T-helper 9 cell (primary cell): ENCODE results near the gene ENTPD1.
"Not testable (repeated sequence)": the region's sequence is repeated elsewhere in the genome, so short reads cannot be mapped to it uniquely, and the experiment has no call there.

Source experiments
- DNase-seq: peaks from one replicate; pipeline ENCODE4 v3.0.0-alpha.2; 2020

ENTPD1 gene

DNA sequence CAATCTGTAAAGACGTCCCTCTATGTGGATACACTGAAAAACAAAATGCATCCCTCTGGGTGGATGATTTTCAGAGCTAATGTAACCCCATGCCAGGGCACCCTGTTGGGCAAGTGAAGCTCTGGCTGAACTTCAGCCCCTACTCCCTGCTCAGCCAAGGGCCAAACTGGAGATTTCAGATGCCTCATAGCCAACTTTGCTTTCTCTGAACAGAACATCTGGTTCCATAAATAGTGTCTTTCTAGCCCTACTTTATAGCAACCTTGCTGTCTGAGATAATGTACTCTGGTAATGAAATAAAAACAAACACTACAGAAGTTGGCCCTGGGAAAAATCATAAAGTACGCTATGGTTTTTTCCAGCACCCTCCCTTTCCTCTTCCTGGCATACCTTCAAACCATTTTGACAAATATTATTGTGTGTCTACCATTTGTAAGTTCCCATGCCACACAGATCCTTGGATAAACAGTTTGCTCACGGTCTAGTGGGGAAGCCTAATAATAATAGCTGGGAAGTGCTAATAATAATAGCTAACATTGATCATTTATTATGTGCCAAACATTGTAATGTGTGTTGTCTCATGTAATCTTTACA lies 3.4 kb downstream of the ENTPD1 start:
- DNase-seq = no peak

DNA sequence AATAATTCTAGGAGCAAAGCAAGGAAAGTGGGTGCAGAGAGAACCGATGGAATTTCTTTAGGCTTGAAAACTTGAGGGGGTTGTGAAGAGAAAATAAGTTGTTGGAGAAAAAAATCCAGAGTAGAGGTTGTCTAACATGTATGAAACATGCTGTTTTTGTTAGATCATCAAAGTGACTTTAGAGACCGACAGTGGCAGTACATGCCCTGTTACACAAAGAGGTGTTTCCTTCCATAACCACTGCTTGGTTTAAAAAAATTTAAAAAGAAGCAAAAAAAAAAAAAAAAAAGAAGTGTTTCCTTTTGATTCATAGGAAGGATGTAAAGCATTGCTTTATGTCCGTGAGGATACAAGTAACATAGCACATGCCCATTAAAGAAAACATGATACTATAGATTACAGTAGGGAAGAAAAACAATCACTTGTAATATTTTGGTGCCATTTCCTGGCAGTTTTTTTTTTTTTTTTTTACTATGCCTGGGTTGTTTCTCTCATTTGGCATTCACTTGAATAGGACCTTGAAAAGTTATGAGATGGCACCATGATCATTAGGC lies 6.1 kb downstream of the ENTPD1 start:
- DNase-seq = no peak

DNA sequence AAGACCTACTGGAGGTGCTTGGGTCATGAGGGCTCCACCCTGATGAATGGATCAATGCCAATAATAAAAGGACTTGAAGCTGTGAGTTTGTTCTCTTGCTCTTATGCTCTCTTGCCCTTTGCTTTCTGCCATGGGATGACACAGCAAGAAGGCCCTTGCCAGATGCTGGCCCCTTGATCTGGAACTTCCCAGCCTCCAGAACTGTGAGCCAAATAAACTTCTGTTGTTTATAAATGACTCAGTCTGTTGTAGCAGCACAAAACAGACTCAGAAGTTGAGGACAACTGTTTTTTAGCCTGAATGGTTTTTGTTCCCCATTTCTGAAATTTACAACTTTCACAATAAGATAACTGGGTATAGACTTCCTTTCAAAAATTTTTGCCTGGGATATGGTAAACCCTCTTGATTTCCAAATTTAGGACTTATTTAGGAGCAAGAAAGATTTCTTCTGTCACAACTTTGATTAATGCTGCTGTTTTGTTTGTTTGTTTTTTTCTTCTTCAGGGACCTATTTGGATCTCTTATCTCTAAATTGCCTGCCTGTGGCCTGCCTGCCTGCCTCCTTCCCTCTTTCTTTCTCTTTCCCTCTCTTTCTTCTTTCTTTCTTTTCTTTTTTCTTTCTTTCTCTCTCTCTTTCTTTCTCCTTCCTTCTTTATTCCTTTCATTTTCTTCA lies 12.1 kb downstream of the ENTPD1 start:
- DNase-seq = no peak

DNA sequence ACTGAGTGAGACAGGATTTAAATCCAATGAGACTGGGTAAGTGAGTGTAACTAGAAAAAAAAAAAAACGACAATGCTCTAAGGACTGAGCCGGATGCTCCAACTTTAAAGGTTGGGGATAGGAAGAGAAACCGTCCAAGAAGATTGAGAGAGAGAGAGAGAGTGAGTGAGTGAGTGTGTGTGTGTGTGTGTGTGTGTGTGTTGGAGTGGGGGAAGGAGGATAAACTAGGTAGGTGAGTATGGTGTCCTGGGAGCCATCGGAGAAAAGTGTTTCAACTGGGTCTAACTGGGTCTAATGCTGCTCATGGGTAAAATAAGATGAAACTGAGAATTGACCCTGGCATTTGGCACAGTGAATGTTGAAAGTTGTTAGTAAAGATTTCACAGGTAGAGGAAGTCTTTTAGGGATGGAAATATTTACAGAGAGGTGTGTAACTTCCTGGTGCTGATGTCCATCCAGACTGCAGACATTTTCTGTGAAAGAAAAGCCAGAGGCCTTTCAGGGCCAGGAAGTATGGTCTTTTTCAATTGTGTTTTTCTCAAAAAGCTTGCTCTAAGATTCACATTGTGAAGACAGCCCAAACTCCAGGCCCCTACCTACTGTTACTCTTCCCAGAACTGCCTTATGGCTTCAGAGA lies 14.2 kb downstream of the ENTPD1 start:
- DNase-seq = no peak

DNA sequence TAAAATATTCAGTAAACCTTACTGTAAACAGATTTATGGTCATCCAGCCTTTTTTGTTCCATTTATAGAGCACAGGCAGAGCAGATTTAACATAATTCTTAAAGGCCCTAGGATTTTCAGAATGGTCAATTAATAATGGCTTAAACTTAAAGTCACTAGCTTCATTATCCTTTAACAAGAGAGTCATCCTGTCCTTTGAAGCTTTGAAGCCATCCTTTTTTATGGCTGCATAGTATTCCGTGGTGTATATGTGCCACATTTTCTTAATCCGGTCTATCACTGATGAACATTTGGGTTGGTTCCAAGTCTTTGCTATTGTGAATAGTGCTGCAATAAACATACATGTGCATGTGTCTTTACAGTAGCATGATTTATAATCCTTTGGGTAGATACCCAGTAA lies 17.5 kb downstream of the ENTPD1 start:
- DNase-seq = not testable (repeated sequence)

DNA sequence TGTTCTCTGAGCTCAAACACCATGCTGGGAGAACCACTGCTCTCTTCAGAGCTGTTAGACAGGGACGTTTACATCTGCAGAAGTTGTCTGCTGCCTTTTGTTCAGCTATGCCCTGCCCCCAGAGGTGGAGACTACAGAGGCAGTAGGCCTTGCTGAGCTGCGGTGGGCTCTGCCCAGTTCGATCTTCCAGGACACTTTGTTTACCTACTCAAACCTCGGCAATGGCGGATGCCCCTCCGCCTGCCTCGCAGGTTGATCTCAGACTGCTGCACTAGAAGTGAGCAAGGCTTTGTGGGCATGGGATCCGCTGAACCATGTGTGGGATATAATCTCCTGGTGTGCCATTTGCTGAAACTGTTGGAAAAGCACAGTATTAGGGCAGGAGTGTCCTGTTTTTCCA lies 21.7 kb downstream of the ENTPD1 start:
- not testable (repeated sequence) for DNase-seq

DNA sequence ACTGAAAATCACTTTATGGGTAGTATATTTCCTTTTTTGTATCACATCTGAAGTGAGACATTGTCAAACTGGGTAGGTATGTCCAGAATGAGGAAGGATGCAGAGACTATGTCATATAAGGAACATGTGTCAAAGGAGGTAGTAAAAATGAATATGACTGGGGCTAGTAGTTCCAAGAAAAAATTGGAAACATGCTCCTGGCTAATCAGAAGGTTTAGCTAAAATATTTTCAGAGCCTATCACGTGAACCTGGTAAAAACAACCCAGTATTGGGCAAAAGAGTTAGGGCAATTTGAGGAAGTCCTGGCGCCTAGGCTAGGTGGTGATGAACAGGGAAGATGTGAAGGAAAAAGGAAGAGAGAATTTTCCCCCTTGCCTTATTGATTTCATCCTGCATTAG lies 26.4 kb downstream of the ENTPD1 start:
- no peak for DNase-seq

DNA sequence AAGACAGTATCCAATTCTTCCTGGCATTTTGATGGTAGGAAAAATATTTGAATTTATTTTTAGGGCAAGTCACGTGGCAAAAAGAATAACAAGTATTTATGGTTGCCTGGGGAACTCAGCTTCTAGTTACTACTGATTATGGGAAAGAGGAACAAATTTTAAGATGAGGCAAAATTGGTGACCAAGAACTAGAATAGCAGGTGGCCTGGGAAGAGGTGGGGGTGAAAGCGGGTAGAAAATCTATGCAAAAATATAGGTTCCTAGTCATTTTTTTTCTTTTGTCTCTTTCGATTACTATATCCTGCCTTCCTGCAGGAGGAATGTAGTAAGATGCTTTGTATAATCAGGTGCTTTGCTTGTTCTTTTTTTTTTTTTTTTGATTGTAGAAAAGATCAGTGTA lies 27.8 kb downstream of the ENTPD1 start:
- no peak for DNase-seq

DNA sequence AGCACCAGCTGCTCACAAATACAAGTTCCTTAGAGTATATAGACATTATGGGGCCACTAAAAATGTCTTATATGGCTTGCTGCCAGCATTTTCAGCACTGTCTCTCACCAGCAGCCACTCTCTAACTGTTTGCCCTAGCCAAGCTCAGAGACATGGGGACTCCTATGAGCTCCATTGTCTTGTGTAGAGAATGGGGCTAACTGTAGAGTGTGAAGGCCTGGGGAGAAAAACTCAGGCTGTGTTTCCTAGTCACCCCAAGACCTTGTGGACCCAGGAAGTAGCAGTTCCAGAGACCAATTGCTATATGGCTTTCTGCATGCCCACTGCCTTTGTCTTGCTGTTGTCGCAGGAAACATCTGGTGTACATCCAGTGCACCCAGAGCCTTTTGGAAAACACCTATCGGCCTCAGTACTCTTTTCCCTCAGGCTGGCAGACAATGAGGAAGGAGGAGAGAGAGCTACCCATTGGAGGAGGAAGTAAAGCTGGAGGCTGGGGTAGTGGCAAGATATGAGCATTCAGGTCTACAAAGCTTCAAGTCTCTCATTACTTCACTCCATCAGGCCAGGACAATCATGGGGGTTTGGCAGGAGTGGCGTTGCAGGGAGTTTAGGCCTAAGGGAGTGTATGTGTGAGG lies 28.4 kb downstream of the ENTPD1 start:
- DNase-seq = no peak

DNA sequence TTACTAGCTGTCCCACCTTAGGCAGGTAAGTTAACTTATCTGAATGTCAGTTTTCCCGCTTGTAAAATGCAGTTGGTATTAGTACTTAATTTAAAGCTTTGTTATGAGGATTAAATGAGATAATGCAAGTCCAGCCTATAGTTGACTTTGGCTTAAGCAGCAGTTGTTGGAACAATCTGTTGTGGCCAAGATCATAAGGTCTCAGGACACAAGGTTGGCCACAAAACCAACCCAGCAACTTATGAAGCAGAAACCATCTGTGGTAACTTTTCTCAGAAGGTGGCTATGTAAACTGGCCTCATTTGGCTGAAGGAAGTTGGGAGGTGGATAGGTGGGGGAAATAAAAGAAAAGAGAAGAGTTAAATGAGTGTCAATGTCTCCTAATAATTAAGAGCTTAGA lies 29.4 kb downstream of the ENTPD1 start:
- no peak for DNase-seq

DNA sequence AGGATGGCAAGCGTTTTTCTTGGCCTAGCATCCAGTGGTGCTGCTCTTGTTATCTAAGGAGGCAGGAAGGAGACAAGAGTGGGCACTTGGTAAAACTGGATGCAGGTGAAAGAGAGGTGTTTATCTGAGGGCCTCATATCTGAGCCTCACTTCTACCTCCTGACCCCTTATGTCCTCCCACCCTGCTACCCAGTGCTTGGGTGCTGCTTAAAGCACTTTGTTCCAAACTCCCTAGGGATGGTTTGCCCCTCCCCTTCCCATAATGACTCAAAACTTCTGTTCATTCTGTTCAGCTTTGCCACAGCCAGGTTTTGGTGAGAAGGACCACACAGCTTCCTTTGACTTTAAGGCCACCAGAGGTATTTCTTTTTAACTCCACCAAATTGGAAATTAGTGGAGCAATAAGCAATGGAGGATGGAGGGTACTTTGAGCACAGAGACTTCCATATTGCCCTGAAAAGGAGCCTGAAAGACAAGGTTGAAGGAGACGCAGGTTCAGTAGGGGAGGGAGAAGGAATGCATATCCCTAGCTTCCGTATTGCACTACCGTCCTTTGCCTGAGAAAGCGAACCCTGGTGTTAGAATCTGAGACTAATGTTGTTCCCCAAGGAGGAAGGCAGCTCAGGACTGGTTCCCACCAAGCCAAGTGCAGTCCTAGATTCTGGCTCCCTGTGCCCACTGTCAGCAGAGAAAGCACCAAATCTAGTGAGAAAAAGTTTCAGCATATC lies 30.1 kb downstream of the ENTPD1 start:
- no peak for DNase-seq

DNA sequence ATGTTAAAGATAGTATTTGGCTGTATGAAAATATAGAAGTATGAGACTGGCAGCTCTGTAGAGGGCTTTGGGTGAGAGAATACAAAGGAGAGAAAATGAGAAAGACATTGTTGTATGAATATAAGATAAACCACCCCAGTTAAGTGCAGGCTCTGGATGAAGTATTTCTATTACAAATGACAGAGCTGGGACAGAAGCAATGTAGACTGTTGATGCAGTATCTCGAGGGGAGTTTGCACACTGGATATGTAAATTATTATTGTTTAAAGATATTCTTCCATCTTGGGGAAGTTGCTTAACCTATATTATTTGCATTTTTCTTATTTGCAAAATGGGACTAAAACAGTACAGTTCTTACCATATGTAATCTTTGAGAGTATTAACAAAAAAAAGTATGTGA lies 31.5 kb downstream of the ENTPD1 start:
- no peak for DNase-seq

DNA sequence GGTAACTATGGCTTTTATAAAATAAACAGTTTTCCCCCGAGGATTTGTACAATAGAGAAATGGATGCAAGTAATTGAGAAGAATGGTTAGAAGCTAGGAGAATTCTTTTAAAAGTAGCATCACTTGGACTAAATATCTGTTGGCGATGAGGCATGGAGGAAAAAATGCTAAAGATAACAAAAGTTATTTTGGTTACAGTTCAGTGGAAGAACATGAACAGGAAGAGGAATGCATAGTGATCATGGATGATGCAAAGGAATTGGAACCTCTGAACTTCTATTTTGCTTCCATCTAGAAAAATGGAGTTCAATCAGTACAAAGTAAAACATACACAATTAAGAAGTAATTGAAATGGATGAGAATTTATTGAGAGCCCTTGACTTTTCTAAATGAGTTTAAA lies 32.9 kb downstream of the ENTPD1 start:
- DNase-seq = no peak

DNA sequence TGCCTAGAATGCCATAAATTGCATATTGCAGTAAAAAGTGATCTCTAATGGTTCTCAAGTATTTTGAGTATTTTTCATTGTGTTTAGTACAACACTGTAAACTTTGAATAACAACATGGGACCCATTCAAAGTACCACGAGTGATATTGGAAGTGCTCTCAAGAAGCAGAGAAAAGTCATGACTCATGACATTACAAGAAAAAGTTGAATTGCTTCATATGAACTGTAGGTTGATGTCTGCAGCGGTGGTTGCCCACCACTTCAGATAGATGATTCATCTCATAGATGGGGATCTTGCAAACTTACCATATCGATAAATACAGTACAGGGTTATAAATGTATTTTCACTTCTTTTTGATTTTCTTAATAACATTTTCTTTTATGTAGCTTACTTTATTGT lies 33.9 kb downstream of the ENTPD1 start:
- DNase-seq = no peak

DNA sequence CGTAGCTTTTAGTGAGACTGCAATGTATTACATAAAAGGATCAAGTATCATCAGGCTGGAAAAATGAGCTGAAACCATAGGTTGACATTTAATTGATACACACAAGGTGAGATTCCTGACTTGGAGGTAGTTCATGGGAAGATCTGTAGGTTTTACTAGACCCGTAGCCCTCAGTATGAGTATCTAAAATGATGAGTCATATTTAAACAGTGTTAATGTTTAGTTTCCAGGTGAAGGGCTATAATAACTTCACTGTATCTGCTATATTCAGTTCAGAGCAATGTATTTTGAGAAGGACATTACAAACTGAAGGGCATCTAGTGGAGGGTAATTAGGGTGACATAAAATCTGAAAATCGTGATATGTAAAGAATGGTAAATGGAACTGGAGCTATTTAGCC lies 35.0 kb downstream of the ENTPD1 start:
- DNase-seq = no peak

DNA sequence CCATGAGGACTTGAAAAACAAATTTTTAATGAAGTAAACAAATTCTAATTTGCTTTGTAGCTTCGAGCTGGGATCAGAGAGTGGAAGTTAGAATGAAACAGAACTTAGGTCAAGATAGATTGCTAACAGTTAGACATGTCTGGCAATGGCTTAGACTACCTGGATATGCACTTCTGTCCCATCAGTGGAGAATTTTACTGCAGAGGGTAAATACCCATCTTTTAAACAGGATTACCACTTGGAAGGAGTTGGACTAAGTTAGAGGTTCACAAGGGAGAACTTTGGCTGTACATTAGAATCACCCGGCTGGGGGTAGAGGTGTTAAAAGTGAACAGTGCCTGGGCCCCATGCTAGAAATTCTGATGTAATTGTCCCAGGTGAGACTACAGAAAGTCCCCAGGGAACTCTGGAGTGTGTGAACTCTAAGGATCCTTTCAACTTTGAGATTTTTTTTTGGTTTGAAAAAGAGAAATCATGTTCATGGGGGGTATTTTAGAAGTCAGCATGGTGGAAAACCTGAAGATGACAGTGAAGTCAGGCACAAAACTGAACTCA lies 35.5 kb downstream of the ENTPD1 start:
- no peak for DNase-seq

DNA sequence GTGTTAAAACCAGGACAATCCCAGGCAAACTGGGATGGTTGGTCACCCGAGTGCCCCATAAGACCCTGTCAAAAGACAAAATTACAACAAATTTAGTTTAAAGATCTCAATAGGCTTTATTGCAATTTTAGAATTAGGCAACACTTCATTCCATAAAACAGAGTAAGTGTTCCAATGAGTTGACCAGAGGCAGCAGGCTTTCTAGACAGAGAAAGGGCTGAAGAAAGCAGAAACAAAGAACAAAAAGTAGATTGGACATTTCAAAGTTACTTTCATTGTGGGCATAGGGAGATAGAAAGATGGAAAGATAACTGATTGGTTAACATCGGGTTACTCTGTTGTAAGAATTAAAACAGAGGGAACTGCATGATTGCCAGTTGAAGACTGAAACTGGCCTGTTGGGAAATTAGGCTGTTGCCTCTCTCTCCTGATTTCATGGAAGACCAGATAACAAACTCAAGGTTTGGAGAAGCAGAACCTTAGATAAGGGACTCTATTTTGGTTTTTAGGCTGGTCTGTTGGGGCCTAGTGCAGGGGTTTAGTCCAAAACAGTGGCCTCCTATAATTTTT lies 36.3 kb downstream of the ENTPD1 start:
- no peak for DNase-seq

DNA sequence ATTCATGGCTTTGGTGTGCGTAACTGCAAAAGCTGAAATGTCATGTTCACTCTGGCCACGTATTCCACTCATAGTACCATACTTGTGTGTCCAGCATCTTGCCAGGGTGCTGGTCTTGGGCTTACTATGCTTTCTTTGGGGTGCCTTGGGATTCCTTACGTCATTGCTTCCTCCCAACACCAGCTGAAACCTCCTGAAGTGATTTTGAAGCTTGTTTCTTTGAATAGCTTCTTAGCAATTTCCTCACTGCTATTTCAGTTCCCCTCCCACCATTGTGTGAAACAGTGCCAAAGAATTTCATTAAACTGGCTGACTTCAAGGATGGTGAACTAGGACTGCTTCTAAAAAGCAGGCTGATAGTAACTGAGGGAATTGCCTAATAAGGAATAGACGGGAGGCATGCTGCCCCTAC lies 36.9 kb downstream of the ENTPD1 start:
- no peak for DNase-seq

DNA sequence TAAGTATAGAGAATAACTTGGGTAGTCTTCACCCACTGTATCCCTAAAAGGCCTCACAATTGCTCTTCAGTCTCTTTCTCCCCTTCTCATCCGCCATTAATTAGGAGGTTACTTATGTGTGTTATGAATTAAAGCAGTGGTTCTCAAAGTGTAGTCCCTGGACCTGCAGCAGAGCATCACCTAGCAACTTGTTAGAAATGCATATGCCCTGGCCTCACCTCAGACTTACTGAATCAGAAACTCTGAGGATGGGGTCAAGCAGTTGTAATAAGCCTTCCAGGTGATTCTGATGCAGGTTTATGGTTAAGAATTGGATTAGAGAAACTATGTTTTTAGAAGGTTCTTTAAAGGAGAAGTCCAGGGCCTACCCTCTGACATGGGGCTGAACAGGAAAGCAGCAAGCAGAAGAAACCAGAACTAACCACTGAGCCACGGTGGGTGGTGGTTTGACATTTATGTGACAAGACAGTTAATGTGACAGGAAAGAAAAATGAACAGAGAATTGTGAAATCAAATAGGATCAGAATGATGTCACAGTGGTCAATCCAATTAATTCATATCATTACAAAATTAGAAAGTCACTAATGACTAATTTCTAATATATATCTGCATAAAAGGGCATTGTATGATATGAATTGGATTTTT lies 37.6 kb downstream of the ENTPD1 start:
- no peak for DNase-seq

DNA sequence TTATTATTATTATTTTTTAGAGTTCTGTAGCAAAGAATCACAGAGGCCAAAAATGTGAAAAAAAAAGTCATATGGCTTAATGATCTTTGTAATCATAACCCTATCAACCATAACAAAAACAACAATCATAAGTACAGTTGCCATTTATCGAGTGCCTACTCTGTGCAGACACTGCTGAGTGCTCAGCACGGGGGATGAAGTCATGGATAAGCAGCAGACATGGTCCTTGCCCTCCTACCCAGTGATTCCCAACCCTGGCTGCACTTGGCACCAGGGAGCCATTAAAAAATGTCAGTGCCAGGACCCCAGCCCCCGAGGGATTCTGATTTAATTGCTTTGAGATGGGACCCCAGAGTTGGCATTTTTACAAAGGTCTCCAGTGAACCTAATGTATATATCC lies 38.2 kb downstream of the ENTPD1 start:
- DNase-seq = no peak

DNA sequence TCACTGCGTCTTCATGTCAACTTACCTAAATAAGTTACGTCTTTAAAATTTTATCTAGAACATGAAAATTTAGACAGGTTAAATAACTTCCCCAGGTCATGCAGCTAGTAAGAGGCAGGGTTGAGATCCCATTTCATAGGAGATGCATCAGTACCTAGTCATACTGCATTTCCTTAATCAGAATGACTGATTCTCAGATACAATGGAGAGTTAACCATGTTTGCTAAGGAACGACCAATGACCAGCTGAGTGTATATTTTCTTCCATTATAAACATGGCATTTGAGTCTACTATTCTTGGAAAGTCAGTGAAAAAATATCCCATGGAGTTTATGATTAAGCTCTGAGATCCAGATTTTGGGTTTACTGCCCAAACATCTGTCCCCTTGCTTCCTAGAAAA lies 39.6 kb downstream of the ENTPD1 start:
- DNase-seq = no peak

DNA sequence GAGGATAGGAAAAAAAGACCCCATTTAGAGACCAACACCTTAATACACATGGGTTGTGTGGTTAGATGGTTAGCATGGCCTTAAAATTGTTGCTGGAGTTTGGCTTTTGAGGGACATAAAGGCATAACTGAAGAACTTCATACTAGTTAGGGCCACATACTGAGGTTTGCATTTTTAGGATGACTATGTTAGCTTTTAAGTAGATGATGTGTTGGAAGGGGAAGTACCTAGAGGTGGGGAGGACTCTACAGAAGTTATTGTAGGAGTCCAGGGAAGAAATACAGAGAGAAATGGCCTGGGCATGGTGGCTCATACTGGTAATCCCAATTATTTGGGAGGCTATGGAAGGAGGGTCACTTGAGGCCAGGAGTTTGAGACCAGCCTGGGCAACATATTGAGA lies 40.5 kb downstream of the ENTPD1 start:
- DNase-seq = no peak
